OCI-LY7 (cell line): ENCODE measurements around the gene SNX15. TPM values are rescaled to one million over a fixed set of nuclear protein-coding genes. Genes with fewer than 3 reads are reported as not detected.
A peak's percentile ranks its signal among the peaks of the same experiment; 100 is the strongest.
"Not testable (repeated sequence)": the region's sequence is repeated elsewhere in the genome, so short reads cannot be mapped to it uniquely, and the experiment has no call there.

Experiments used
- BruUV-seq: library from RNA; stranded (reverse); fragments of 400-500 nt; replicated peaks from 2 replicates; lab custom pipeline; 2021; lab: Mats Ljungman, UMichigan
- CTCF ChIA-PET: fragments of 300-600 bp; sonication (Branson Sonifier 250); formaldehyde crosslinking; loops from one replicate; lab custom pipeline; 2022; ENCODE audit warnings: antibody characterized with exemption; ENCODE audit not compliant: unreplicated experiment; lab: Charles Lee
- POLR2A ChIA-PET: fragments of 300-600 bp; sonication (Branson Sonifier 250); formaldehyde crosslinking; loops from one replicate; lab custom pipeline; 2022; ENCODE audit warnings: antibody characterized with exemption; lab: Charles Lee
- DNase-seq: peaks from one replicate; pipeline ENCODE4 v3.0.0-alpha.2; 2015; ENCODE audit warnings: low spot score
- H2AFZ ChIP-seq: fragments of 200-600 bp; sonication (generic), shearing (Covaris generic); 2 replicates; pipeline ENCODE4 v1.6.1; 2014; ENCODE audit warnings: mild to moderate bottlenecking, antibody characterized with exemption, low read length, moderate library complexity
- H3K27ac ChIP-seq: fragments of 200-600 bp; sonication (generic); 2 replicates; pipeline ENCODE4 v1.5.1; 2014; ENCODE audit warnings: mixed run types, low read depth, mild to moderate bottlenecking, moderate library complexity, low read length, inconsistent platforms; ENCODE audit not compliant: poor library complexity, severe bottlenecking
- H3K36me3 ChIP-seq: fragments of 200-600 bp; sonication (generic); 2 replicates; pipeline ENCODE4 v1.6.1; 2014; ENCODE audit warnings: mild to moderate bottlenecking, antibody characterized with exemption, low read length, moderate library complexity, mixed read lengths; ENCODE audit not compliant: insufficient read depth
- H3K4me1 ChIP-seq: fragments of 200-600 bp; sonication (generic); 2 replicates; pipeline ENCODE4 v1.5.1; 2014; ENCODE audit warnings: mild to moderate bottlenecking, low read length; ENCODE audit not compliant: insufficient read depth, poor library complexity, severe bottlenecking
- H3K4me2 ChIP-seq: fragments of 200-600 bp; sonication (generic); 2 replicates; pipeline ENCODE4 v1.6.1; 2014; ENCODE audit warnings: mild to moderate bottlenecking, low read length
- H3K4me3 ChIP-seq: fragments of 200-600 bp; sonication (generic); 2 replicates; pipeline ENCODE4 v1.5.1; 2014; ENCODE audit warnings: mild to moderate bottlenecking, low read depth, low read length; ENCODE audit not compliant: poor library complexity, severe bottlenecking
- H3K79me2 ChIP-seq: fragments of 200-600 bp; sonication (generic); 2 replicates; pipeline ENCODE4 v1.6.1; 2016; ENCODE audit warnings: low read depth, mild to moderate bottlenecking, low read length, moderate library complexity, mixed read lengths; ENCODE audit not compliant: insufficient read depth
- H3K9me2 ChIP-seq: fragments of 200-600 bp; sonication (generic); 2 replicates; pipeline ENCODE4 v1.6.1; 2016; ENCODE audit warnings: mild to moderate bottlenecking, low read length, mixed read lengths; ENCODE audit not compliant: insufficient read depth
- H3K9me3 ChIP-seq: fragments of 200-600 bp; sonication (generic); 2 replicates; pipeline ENCODE4 v1.6.1; 2014; ENCODE audit warnings: mild to moderate bottlenecking, mixed run types, low read length, mixed read lengths
- H4K20me1 ChIP-seq: fragments of 200-600 bp; sonication (generic); 2 replicates; pipeline ENCODE4 v1.6.1; 2014; ENCODE audit warnings: mild to moderate bottlenecking, antibody characterized with exemption, low read length, moderate library complexity, mixed read lengths; ENCODE audit not compliant: insufficient read depth
- EZH2phosphoT487 ChIP-seq: fragments of 200-600 bp; sonication (generic); IDR thresholded peaks from 2 replicates; pipeline ENCODE4 v1.6.1; 2018; ENCODE audit warnings: low read depth, borderline replicate concordance, mild to moderate bottlenecking, mixed run types, antibody characterized with exemption, low read length, moderate library complexity, mixed read lengths
- intact Hi-C: fragments of 100-400 bp; cut with micrococcal nuclease; formaldehyde crosslinking; loops from one replicate; pipeline ENCODE4 v1.10.0; 2022; ENCODE audit not compliant: unreplicated experiment
- total RNA-seq, 2 experiments: library from RNA; depleted of rRNA in 1 of 2; stranded (reverse); fragments of >200 nt in 1 of 2; shearing (Covaris generic) in 1 of 2; gene quantifications; 2 replicates each; pipeline ENCODE4 v1.2.3, GENCODE V29; 2014 to 2022
- TF ChIP-seq, protein P1 (sequence below): fragments of 200-600 bp; sonication (generic); conservative IDR thresholded peaks from 2 replicates; pipeline ENCODE4 v1.5.1; 2014; ENCODE audit warnings: mild to moderate bottlenecking, antibody characterized with exemption, low read length, moderate library complexity, mixed read lengths

Gene SNX15
- total RNA-seq, 2 experiments from 2014 or later: 25.9 to 28.3 TPM

DNA sequence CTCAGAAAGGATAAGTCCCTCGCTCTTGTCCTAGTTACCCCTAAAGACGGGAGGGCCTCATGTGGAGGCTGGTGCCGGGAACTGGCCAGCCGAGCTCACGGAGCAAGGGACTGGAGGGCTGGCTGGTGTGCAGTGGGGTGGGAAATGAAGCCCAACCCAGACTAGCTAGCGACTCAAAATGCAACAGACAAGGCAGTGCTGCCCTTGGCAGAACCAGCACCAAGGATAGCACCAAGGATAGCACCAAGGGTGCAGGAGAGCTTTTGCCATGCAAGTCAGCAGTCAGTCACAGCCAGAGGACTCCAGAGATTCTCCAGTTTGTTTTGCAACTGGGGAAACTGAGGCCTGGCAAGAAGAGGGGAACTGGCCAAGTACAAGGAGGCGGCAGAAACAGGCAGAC, 24.0 kb upstream of the SNX15 start:
- ChIA-PET CTCF (interaction anchor here (1.3 kb wide), 1 partner anchor 9 kb away, joined by 4 read pairs; no protein-coding TSS in a partner anchor), POLR2A (interaction anchor here (2.1 kb wide), 1 partner anchor 9 kb away, joined by 13 read pairs; no protein-coding TSS in a partner anchor)
- Histone ChIP-seq H3K9me3 (no peaks in the 10 kb centered on the region), H2AFZ (no peak overlapping the region), H3K4me2 (no peak overlapping the region), H3K79me2 (no peaks in the 10 kb centered on the region), H3K4me1 (peaks cover 10% of the 10 kb centered on the region), H3K9me2 (no peaks in the 10 kb centered on the region), H3K36me3 (no peaks in the 10 kb centered on the region), H3K4me3 (no peak overlapping the region), H3K27ac (no peak overlapping the region), H4K20me1 (no peaks in the 10 kb centered on the region)
- TF ChIP-seq, protein P1, sequence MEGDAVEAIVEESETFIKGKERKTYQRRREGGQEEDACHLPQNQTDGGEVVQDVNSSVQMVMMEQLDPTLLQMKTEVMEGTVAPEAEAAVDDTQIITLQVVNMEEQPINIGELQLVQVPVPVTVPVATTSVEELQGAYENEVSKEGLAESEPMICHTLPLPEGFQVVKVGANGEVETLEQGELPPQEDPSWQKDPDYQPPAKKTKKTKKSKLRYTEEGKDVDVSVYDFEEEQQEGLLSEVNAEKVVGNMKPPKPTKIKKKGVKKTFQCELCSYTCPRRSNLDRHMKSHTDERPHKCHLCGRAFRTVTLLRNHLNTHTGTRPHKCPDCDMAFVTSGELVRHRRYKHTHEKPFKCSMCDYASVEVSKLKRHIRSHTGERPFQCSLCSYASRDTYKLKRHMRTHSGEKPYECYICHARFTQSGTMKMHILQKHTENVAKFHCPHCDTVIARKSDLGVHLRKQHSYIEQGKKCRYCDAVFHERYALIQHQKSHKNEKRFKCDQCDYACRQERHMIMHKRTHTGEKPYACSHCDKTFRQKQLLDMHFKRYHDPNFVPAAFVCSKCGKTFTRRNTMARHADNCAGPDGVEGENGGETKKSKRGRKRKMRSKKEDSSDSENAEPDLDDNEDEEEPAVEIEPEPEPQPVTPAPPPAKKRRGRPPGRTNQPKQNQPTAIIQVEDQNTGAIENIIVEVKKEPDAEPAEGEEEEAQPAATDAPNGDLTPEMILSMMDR: no peak
- no peak for TF ChIP-seq EZH2phosphoT487
- intact Hi-C loops: no loop called here
- no peak for DNase-seq
- no TSS peak for BruUV-seq

DNA sequence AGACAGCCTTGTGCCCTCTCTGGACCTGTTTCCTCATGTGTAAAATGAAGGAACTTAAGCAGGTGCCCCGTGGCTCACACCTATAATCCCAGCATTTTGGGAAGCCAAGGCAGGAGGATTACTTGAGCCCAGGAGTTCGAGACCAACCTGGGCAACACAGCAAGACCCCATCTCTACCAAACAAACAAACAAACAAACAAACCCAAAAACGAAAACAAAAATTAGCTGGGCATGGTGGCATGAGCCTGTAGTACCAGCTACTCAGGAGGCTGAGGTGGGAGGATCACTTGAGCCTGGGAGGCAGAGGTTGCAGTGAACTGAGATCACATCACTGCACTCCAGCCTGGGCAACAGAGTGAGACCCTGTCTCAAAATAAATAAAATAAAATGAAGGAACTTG, 23.3 kb upstream of the SNX15 start:
- BruUV-seq, DNase-seq, H3K4me3 ChIP-seq, H3K4me2 ChIP-seq, H3K9me3 ChIP-seq, H4K20me1 ChIP-seq, H3K79me2 ChIP-seq, intact Hi-C loops, H3K9me2 ChIP-seq, H3K4me1 ChIP-seq, H3K27ac ChIP-seq, H2AFZ ChIP-seq, H3K36me3 ChIP-seq: not testable (repeated sequence)
- ChIA-PET CTCF (interaction anchor here (0.6 kb wide), 1 partner anchor 140 kb away, joined by 3 read pairs; no protein-coding TSS in a partner anchor), POLR2A (interaction anchor here (0.9 to 2.1 kb wide), 2 partner anchors 9 to 99 kb away, joined by 3 to 13 read pairs; no protein-coding TSS in a partner anchor)

DNA sequence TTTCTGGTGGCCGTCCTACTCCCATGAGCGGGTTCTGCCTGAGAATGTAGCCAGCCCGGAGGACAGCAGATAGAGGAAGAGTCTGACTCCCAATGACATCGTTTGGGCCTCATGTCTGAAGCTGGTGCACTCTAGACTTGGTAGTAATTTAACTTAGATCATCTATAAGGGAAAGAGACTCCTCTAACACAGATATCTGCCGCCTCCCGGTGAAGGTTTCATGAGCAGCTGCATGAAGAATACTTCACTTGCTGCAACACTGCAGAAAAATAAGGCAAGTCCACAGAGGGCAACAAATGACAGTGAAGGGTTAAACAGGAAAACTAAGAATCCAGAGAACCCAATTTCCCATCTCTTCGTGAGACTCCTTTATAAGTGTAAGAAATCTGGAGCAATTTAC, 19.2 kb upstream of the SNX15 start:
- no peak overlapping the region for H3K4me3 ChIP-seq
- ChIA-PET POLR2A (no interaction called here), CTCF (interaction anchor here (0.7 kb wide), 1 partner anchor 38 kb away, joined by 3 read pairs; no protein-coding TSS in a partner anchor)
- no peaks in the 10 kb centered on the region for H3K9me3 ChIP-seq
- H3K36me3 ChIP-seq: no peaks in the 10 kb centered on the region
- no peak for DNase-seq
- peaks cover 4% of the 10 kb centered on the region for H3K4me1 ChIP-seq
- intact Hi-C loops: no loop called here
- no peaks in the 10 kb centered on the region for H3K9me2 ChIP-seq
- no peaks in the 10 kb centered on the region for H4K20me1 ChIP-seq
- H3K79me2 ChIP-seq: no peaks in the 10 kb centered on the region
- no TSS peak for BruUV-seq
- H3K27ac ChIP-seq: no peak overlapping the region
- no peak for TF ChIP-seq EZH2phosphoT487
- TF ChIP-seq, protein P1: peak; percentile 35; the same call in 1 of the 2 replicates
- H3K4me2 ChIP-seq: no peak overlapping the region
- H2AFZ ChIP-seq: no peak overlapping the region
